GM12891 (cell line): ENCODE measurements around the gene NCKAP5L.

Experiments used
- POLR2A ChIP-seq: IDR thresholded peaks from 2 replicates; pipeline ENCODE4 v1.6.1; 2011; ENCODE audit warnings: low read depth, low read length, control low read depth
- POLR2AphosphoS5 ChIP-seq: IDR thresholded peaks from 2 replicates; pipeline ENCODE4 v1.6.1; 2011; ENCODE audit warnings: low read depth, low read length, control low read depth
- POU2F2 ChIP-seq: IDR thresholded peaks from 2 replicates; pipeline ENCODE4 v1.6.1; 2011; ENCODE audit warnings: low read depth, mild to moderate bottlenecking, control low read depth, low read length, moderate library complexity
- TAF1 ChIP-seq: IDR thresholded peaks from 2 replicates; pipeline ENCODE4 v1.6.1; 2011; ENCODE audit warnings: low read depth, low read length, control low read depth

DNA sequence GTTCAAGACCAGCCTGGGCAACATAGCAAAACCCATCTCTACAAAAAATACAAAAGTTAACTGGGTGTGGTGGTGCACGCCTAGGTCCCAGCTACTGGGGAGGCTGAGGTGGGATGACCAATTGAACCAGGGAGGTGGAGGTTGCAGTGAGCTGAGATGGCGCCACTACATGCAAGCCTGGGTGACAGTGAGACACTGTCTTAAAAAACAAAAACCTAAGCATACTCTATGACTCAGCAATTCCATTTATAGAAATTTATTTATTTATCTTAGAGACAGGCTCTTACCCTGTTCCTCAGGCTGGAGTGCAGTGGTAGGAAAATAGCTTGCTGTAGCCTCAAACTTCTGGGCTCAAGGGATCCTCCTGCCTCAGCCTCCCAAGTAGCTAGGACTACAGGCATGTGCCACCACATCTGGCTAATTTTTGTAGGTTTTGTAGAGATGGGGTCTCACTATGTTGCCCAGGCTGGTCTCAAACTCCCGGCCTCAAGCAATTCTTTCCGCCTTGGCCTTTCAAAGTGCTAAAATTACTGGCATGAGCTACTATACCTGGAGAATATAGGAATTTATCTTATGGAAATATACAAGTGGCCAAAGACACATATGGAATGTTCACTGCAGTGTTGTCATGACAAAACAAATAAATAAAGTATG is 43.3 kb downstream of the NCKAP5L start:
- TF ChIP-seq POLR2A, result no peak
- TF ChIP-seq POLR2AphosphoS5, result no peak
- no peak for TF ChIP-seq TAF1
- no peak for TF ChIP-seq POU2F2
